Kasumi-1 (cell line): Measurements from ENCODE around the gene NR5A1.

Experiments used
- DNase-seq, 2 experiments: peaks; one replicate each; lab custom pipeline; 2025; lab: John Stamatoyannopoulos, UW

Gene NR5A1

GRCh38 chr9:124506931-124507879 lies at the start of gene NR5A1:
NR5A1 (minus strand) TSS chr9:124507399; CDS start chr9:124503395, 4,004 bp downstream.
- DNase-seq, result no peak

- DNase-seq, result no peak
Measured at GRCh38 chr9:124555043-124555442, 47.8 kb upstream of the NR5A1 start.

GRCh38 chr9:124553738-124554137 lies 46.5 kb upstream of the NR5A1 start:
- no peak for DNase-seq

GRCh38 chr9:124552273-124552605 lies 45.0 kb upstream of the NR5A1 start:
- no peak for DNase-seq

GRCh38 chr9:124551472-124552272 lies 44.5 kb upstream of the NR5A1 start:
- DNase-seq, result peak; percentile 84 to 90

GRCh38 chr9:124550072-124550471 lies 42.9 kb upstream of the NR5A1 start:
- DNase-seq, result no peak

GRCh38 chr9:124549016-124549415 lies 41.8 kb upstream of the NR5A1 start:
- DNase-seq, result peak; percentile 41 to 49

GRCh38 chr9:124544535-124544934 lies 37.3 kb upstream of the NR5A1 start:
- DNase-seq, result no peak

- DNase-seq, result peak; percentile 10 to 20
Measured at GRCh38 chr9:124541824-124542223, 34.6 kb upstream of the NR5A1 start.

- no peak for DNase-seq
Measured at GRCh38 chr9:124537926-124538325, 30.7 kb upstream of the NR5A1 start.

GRCh38 chr9:124535846-124536245 lies 28.6 kb upstream of the NR5A1 start:
- no peak for DNase-seq

GRCh38 chr9:124532897-124533296 lies 25.7 kb upstream of the NR5A1 start:
- no peak for DNase-seq

- no peak for DNase-seq
Measured at GRCh38 chr9:124531115-124531514, 23.9 kb upstream of the NR5A1 start.

GRCh38 chr9:124530246-124530645 lies 23.0 kb upstream of the NR5A1 start:
- no peak for DNase-seq

- DNase-seq, result no peak
Measured at GRCh38 chr9:124527781-124528180, 20.6 kb upstream of the NR5A1 start.

GRCh38 chr9:124526174-124526573 lies 19.0 kb upstream of the NR5A1 start:
- DNase-seq, result no peak

GRCh38 chr9:124522121-124523098 lies 15.2 kb upstream of the NR5A1 start:
- DNase-seq, result no peak

- DNase-seq, result no peak
Measured at GRCh38 chr9:124521142-124521541, 13.9 kb upstream of the NR5A1 start.

GRCh38 chr9:124520206-124520596 lies 13.0 kb upstream of the NR5A1 start:
- DNase-seq, result no peak

- DNase-seq, result no peak
Measured at GRCh38 chr9:124518116-124518515, 10.9 kb upstream of the NR5A1 start.

- DNase-seq, result no peak
Measured at GRCh38 chr9:124517600-124517999, 10.4 kb upstream of the NR5A1 start.

GRCh38 chr9:124514874-124515273 lies 7.7 kb upstream of the NR5A1 start:
- no peak for DNase-seq
